IMR-90 (cell line): ENCODE data around the gene LEPR. TPM values are rescaled to one million over a fixed set of nuclear protein-coding genes. Genes with fewer than 3 reads are reported as not detected.
A peak's percentile ranks its signal among the peaks of the same experiment; 100 is the strongest.

Experiments
- ATAC-seq: fragments of 200-7000 bp; cut with Tn5 transposase; 2 replicates; pipeline ENCODE4 v1.9.1; 2020; ENCODE audit warnings: low read depth, mild to moderate bottlenecking, moderate library complexity
- BruUV-seq: library from RNA; stranded (reverse); fragments of 400-500 nt; replicated peaks from 2 replicates; lab custom pipeline; 2021; lab: Mats Ljungman, UMichigan
- CTCF ChIA-PET: fragments of 300-600 bp; formaldehyde crosslinking; extraction: SDS; loops from one replicate; lab custom pipeline; 2021; ENCODE audit warnings: antibody characterized with exemption; lab: Yijun Ruan, JAX
- POLR2A ChIA-PET: fragments of 300-600 bp; sonication (Branson Sonifier 250); formaldehyde crosslinking; loops from one replicate; lab custom pipeline; 2022; ENCODE audit warnings: antibody characterized with exemption; ENCODE audit not compliant: unreplicated experiment; lab: Charles Lee
- DNase-seq: peaks from one replicate; pipeline ENCODE4 v3.0.0; 2013
- H2AFZ ChIP-seq: replicated peaks from 2 replicates; pipeline ENCODE3; 2013; ENCODE audit warnings: low read length, mild to moderate bottlenecking; ENCODE audit not compliant: poor library complexity
- H2AK5ac ChIP-seq: 2 replicates; pipeline ENCODE4 v1.6.1; 2013; ENCODE audit warnings: low read depth, low read length, inconsistent platforms
- H2AK9ac ChIP-seq: replicated peaks from 2 replicates; pipeline ENCODE3; 2013; ENCODE audit warnings: mild to moderate bottlenecking, low read depth, low read length, moderate library complexity; ENCODE audit not compliant: poor library complexity
- H2BK120ac ChIP-seq: 2 replicates; pipeline ENCODE4 v1.6.1; 2013; ENCODE audit warnings: low read depth, low read length, inconsistent platforms
- H2BK15ac ChIP-seq: 3 replicates; pipeline ENCODE4 v1.6.1; 2013; ENCODE audit warnings: low read depth, low read length, inconsistent platforms
- H2BK20ac ChIP-seq: 2 replicates; pipeline ENCODE4 v1.6.1; 2013; ENCODE audit warnings: low read depth, mild to moderate bottlenecking, inconsistent platforms, low read length, moderate library complexity
- H2BK5ac ChIP-seq: 2 replicates; pipeline ENCODE4 v1.6.1; 2013; ENCODE audit warnings: mild to moderate bottlenecking, low read depth, low read length, inconsistent platforms; ENCODE audit not compliant: poor library complexity, severe bottlenecking
- H3K14ac ChIP-seq: replicated peaks from 2 replicates; pipeline ENCODE4 v1.6.1; 2013; ENCODE audit warnings: low read depth, low read length, inconsistent platforms
- H3K18ac ChIP-seq: 2 replicates; pipeline ENCODE4 v1.6.1; 2013; ENCODE audit warnings: low read depth, low read length, control low read depth
- H3K23ac ChIP-seq: 2 replicates; pipeline ENCODE4 v1.6.1; 2013; ENCODE audit warnings: low read depth, low read length, inconsistent platforms
- H3K27ac ChIP-seq: 2 replicates; pipeline ENCODE4 v1.5.1; 2013; ENCODE audit warnings: mild to moderate bottlenecking, control low read depth, low read length; ENCODE audit not compliant: insufficient read depth
- H3K27me3 ChIP-seq: 2 replicates; pipeline ENCODE4 v1.6.1; 2013; ENCODE audit warnings: low read length; ENCODE audit not compliant: control insufficient read depth, insufficient read depth
- H3K36me3 ChIP-seq: 2 replicates; pipeline ENCODE4 v1.6.1; 2013; ENCODE audit warnings: low read length, mixed read lengths; ENCODE audit not compliant: control insufficient read depth, insufficient read depth
- H3K4ac ChIP-seq: 2 replicates; pipeline ENCODE4 v1.6.1; 2013; ENCODE audit warnings: low read depth, low read length, inconsistent platforms
- H3K4me1 ChIP-seq: 2 replicates; pipeline ENCODE4 v1.6.1; 2013; ENCODE audit warnings: low read length, mixed read lengths; ENCODE audit not compliant: control insufficient read depth, insufficient read depth
- H3K4me2 ChIP-seq: 2 replicates; pipeline ENCODE4 v1.6.1; 2013; ENCODE audit warnings: low read depth, mild to moderate bottlenecking, control low read depth, low read length, moderate library complexity
- H3K4me3 ChIP-seq: 2 replicates; pipeline ENCODE4 v1.5.1; 2013; ENCODE audit warnings: low read depth, mild to moderate bottlenecking, control low read depth, low read length, moderate library complexity; ENCODE audit not compliant: insufficient read depth
- H3K56ac ChIP-seq: 2 replicates; pipeline ENCODE4 v1.6.1; 2013; ENCODE audit warnings: low read length, inconsistent platforms; ENCODE audit not compliant: insufficient read depth; ENCODE audit errors: extremely low read depth
- H3K79me1 ChIP-seq, 2 experiments: 2 replicates each; pipeline ENCODE4 v1.6.1; 2013; ENCODE audit warnings: low read length in 2 of 2, inconsistent platforms in 1 of 2, low read depth in 1 of 2
- H3K9ac ChIP-seq: 2 replicates; pipeline ENCODE4 v1.6.1; 2013; ENCODE audit warnings: low read depth, low read length, control low read depth
- H3K9me1 ChIP-seq: 2 replicates; pipeline ENCODE4 v1.6.1; 2013; ENCODE audit warnings: low read length, inconsistent platforms; ENCODE audit not compliant: insufficient read depth
- H3K9me3 ChIP-seq: 2 replicates; pipeline ENCODE4 v1.6.1; 2013; ENCODE audit warnings: low read length; ENCODE audit not compliant: control insufficient read depth, insufficient read depth
- H4K20me1 ChIP-seq: 2 replicates; pipeline ENCODE4 v1.6.1; 2013; ENCODE audit warnings: low read length, inconsistent platforms; ENCODE audit not compliant: insufficient read depth
- H4K5ac ChIP-seq: 2 replicates; pipeline ENCODE4 v1.6.1; 2013; ENCODE audit warnings: mild to moderate bottlenecking, low read depth, low read length, control low read depth
- H4K8ac ChIP-seq, 2 experiments: 2 replicates each; pipeline ENCODE4 v1.6.1; 2013; ENCODE audit warnings: low read depth in 2 of 2, low read length in 2 of 2, control low read depth in 1 of 2, inconsistent platforms in 1 of 2
- H4K91ac ChIP-seq: 2 replicates; pipeline ENCODE4 v1.6.1; 2013; ENCODE audit warnings: low read depth, low read length, inconsistent platforms; ENCODE audit not compliant: insufficient read depth
- BHLHE40 ChIP-seq: fragments of 150-350 bp; IDR thresholded peaks from 2 replicates; pipeline ENCODE4 v1.6.1; 2016; ENCODE audit warnings: mild to moderate bottlenecking, low read depth, low read length
- CEBPB ChIP-seq: IDR thresholded peaks from 2 replicates; pipeline ENCODE4 v1.6.1; 2012; ENCODE audit warnings: low read depth, low read length, improper control_type of control experiment
- CHD1 ChIP-seq: IDR thresholded peaks from 2 replicates; pipeline ENCODE4 v1.6.1; 2012; ENCODE audit warnings: low read depth, low read length, improper control_type of control experiment
- CTCF ChIP-seq: conservative IDR thresholded peaks from 2 replicates; pipeline ENCODE4 v1.5.1; 2012; ENCODE audit warnings: mild to moderate bottlenecking, low read depth, low read length, improper control_type of control experiment
- FOS ChIP-seq: fragments of 150-350 bp; IDR thresholded peaks from 2 replicates; pipeline ENCODE4 v1.6.1; 2016; ENCODE audit warnings: low read depth, low read length
- MAFK ChIP-seq: IDR thresholded peaks from 2 replicates; pipeline ENCODE4 v1.6.1; 2012; ENCODE audit warnings: low read depth, low read length, improper control_type of control experiment
- MAZ ChIP-seq: IDR thresholded peaks from 2 replicates; pipeline ENCODE4 v1.6.1; 2012; ENCODE audit warnings: low read depth, mild to moderate bottlenecking, low read length, improper control_type of control experiment, moderate library complexity, borderline replicate concordance
- MXI1 ChIP-seq: IDR thresholded peaks from 2 replicates; pipeline ENCODE4 v1.6.1; 2012; ENCODE audit warnings: low read depth, mild to moderate bottlenecking, low read length, moderate library complexity, borderline replicate concordance
- NFE2L2 ChIP-seq: fragments of 150-350 bp; IDR thresholded peaks from 2 replicates; pipeline ENCODE4 v1.6.1; 2016; ENCODE audit warnings: low read depth, mild to moderate bottlenecking, low read length
- POLR2A ChIP-seq: IDR thresholded peaks from 2 replicates; pipeline ENCODE4 v1.6.1; 2012; ENCODE audit warnings: mild to moderate bottlenecking, low read depth, low read length
- RAD21 ChIP-seq: IDR thresholded peaks from 2 replicates; pipeline ENCODE4 v1.6.1; 2012; ENCODE audit warnings: low read length, improper control_type of control experiment
- RCOR1 ChIP-seq: IDR thresholded peaks from 2 replicates; pipeline ENCODE4 v1.6.1; 2012; ENCODE audit warnings: mild to moderate bottlenecking, low read length, improper control_type of control experiment; ENCODE audit not compliant: insufficient replicate concordance
- RFX5 ChIP-seq: IDR thresholded peaks from 2 replicates; pipeline ENCODE4 v1.8.0; 2012; ENCODE audit warnings: low read depth, mild to moderate bottlenecking, low read length, moderate library complexity
- SMC3 ChIP-seq: fragments of 150-350 bp; IDR thresholded peaks from 2 replicates; pipeline ENCODE4 v1.6.1; 2016; ENCODE audit warnings: low read depth, mild to moderate bottlenecking, antibody characterized with exemption, low read length, moderate library complexity
- WGBS, 2 experiments: methylation state at CpG; one replicate each; pipeline versions ENCODE4 v1.1.5 to v1.1.7; 2013; ENCODE audit warnings: missing lambda C conversion rate in 2 of 2; ENCODE audit not compliant: insufficient read length in 1 of 2; ENCODE audit errors: extremely low coverage in 2 of 2; 5-methylcytosine and 5-hydroxymethylcytosine counted together
- dilution Hi-C: fragments of 300-500 bp; cut with HindIII; formaldehyde crosslinking; loops from one replicate; pipeline ENCODE4 v1.14.3; 2018; ENCODE audit warnings: low sequenced_read_pairs; ENCODE audit not compliant: unreplicated experiment
- in situ Hi-C: fragments of 300-500 bp; cut with MboI; formaldehyde crosslinking; loops from 3 replicates; pipeline ENCODE4 v1.14.3; 2019; ENCODE audit warnings: low sequenced_read_pairs, inconsistent platforms, mixed read lengths
- intact Hi-C: fragments of 100-400 bp; cut with micrococcal nuclease; formaldehyde crosslinking; loops from 2 replicates; pipeline ENCODE4 v1.10.0; 2022
- polyA plus RNA-seq, 3 experiments: library from polyadenylated mRNA; depleted of rRNA; stranded (reverse); fragments of >200 nt; gene quantifications; 2 replicates each; pipeline ENCODE4 v1.2.3, GENCODE V29; 2012; ENCODE audit warnings: low replicate concordance in 1 of 3
- total RNA-seq: library from RNA; depleted of rRNA; stranded (reverse); fragments of >200 nt; gene quantifications from 2 replicates; pipeline ENCODE4 v1.2.3, GENCODE V29; 2012
- TF ChIP-seq, protein P1 (sequence below): fragments of 150-350 bp; IDR thresholded peaks from 2 replicates; pipeline ENCODE4 v1.6.1; 2016; ENCODE audit warnings: low read depth, mild to moderate bottlenecking, low read length, moderate library complexity, borderline replicate concordance
- TF ChIP-seq, protein P2 (sequence below): fragments of 150-350 bp; IDR thresholded peaks from 2 replicates; pipeline ENCODE4 v1.6.1; 2017; ENCODE audit warnings: mild to moderate bottlenecking, antibody characterized with exemption, low read length, low read depth

LEPR gene
- total and polyA plus RNA-seq, 2 of the 4 experiments (the other 2 are of a cell fraction), result 2.1 to 8.8 TPM

GRCh38 chr1:65469889-65470340 is 49.4 kb downstream of the LEPR start:
- BruUV-seq, result no TSS peak
- dilution Hi-C loops (no loop called here), in situ Hi-C loops (no loop called here), intact Hi-C loops (no loop called here)
- H3K4me1 ChIP-seq, result peaks cover 8% of the 10 kb centered on the region
- H4K5ac ChIP-seq, result no peak overlapping the region
- H3K9ac ChIP-seq, result no peak overlapping the region
- H3K18ac ChIP-seq, result no peak overlapping the region
- H3K4me3 ChIP-seq, result no peak overlapping the region
- ATAC-seq, result peak; percentile 38
- H2AFZ ChIP-seq, result no peak overlapping the region
- DNase-seq, result peak; percentile 32
- TF ChIP-seq, protein P1, sequence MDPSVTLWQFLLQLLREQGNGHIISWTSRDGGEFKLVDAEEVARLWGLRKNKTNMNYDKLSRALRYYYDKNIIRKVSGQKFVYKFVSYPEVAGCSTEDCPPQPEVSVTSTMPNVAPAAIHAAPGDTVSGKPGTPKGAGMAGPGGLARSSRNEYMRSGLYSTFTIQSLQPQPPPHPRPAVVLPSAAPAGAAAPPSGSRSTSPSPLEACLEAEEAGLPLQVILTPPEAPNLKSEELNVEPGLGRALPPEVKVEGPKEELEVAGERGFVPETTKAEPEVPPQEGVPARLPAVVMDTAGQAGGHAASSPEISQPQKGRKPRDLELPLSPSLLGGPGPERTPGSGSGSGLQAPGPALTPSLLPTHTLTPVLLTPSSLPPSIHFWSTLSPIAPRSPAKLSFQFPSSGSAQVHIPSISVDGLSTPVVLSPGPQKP, result no peak
- TF ChIP-seq, protein P2, sequence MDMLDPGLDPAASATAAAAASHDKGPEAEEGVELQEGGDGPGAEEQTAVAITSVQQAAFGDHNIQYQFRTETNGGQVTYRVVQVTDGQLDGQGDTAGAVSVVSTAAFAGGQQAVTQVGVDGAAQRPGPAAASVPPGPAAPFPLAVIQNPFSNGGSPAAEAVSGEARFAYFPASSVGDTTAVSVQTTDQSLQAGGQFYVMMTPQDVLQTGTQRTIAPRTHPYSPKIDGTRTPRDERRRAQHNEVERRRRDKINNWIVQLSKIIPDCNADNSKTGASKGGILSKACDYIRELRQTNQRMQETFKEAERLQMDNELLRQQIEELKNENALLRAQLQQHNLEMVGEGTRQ, result no peak
- TF ChIP-seq BHLHE40 (no peak), MAFK (no peak), RCOR1 (no peak), FOS (no peak), RFX5 (no peak), CEBPB (no peak), SMC3 (no peak), CHD1 (no peak), MXI1 (no peak), POLR2A (no peak), MAZ (no peak), RAD21 (no peak), NFE2L2 (no peak), CTCF (no peak)
- WGBS, 2 experiments, result no CpG with 5 or more reads among the region's 4 CpGs
- peaks cover 9% of the 10 kb centered on the region; the same call in 1 of the 2 replicates for H3K9me1 ChIP-seq
- H3K56ac ChIP-seq, result no peak overlapping the region
- no peak overlapping the region for H2BK120ac ChIP-seq
- peak overlapping the region; percentile 35 for H2AK9ac ChIP-seq
- CTCF ChIA-PET, result no interaction called here
- no peak overlapping the region for H3K4ac ChIP-seq
- no peak overlapping the region for H2BK15ac ChIP-seq
- H3K36me3 ChIP-seq, result no peaks in the 10 kb centered on the region
- H3K79me1 ChIP-seq, result no peaks in the 10 kb centered on the region; a peak in 1 of 4 replicates
- no peak overlapping the region for H2BK5ac ChIP-seq
- H4K20me1 ChIP-seq, result no peaks in the 10 kb centered on the region
- H3K14ac ChIP-seq, result no peak overlapping the region
- no peak overlapping the region for H3K27ac ChIP-seq
- H3K9me3 ChIP-seq, result no peaks in the 10 kb centered on the region
- no peak overlapping the region for H4K91ac ChIP-seq
- H2AK5ac ChIP-seq, result no peak overlapping the region
- H3K23ac ChIP-seq, result no peak overlapping the region
- H3K4me2 ChIP-seq, result no peak overlapping the region
- no peak overlapping the region for H2BK20ac ChIP-seq
- no peaks in the 10 kb centered on the region for H3K27me3 ChIP-seq
- no peak overlapping the region for H4K8ac ChIP-seq
- POLR2A ChIA-PET, result no interaction called here
